ENCODE measurements around the gene C2CD4C.

DNA sequence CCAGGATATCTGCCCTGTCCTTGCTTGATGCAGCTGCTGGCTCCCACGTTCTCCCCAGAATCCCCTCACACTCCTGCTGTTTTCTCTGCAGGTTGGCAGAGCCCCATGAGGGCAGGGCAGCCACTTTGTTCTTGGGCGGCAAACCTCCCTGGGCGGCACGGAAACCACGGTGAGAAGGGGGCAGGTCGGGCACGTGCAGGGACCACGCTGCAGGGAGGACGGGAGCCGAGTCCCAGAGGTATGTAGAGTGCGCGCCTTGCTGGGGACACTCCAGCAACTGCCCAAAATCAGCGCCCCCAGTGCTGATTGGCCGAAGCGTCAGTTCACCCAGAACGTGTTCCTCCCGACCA, 34.1 kb downstream of the C2CD4C start:
- TF ChIP-seq RAD21 (conservative IDR thresholded peaks at IDR 0.05) (no peak), CTCF (IDR thresholded peaks at IDR 0.05; ENCODE audit: poor library complexity, severe bottlenecking) (no peak), POLR2AphosphoS5 (IDR thresholded peaks at IDR 0.05) (no peak), EP300 (conservative IDR thresholded peaks at IDR 0.05; ENCODE audit: poor library complexity, severe bottlenecking) (no peak), TAF1 (IDR thresholded peaks at IDR 0.05; ENCODE audit: low read depth) (no peak), EZH2 (IDR thresholded peaks at IDR 0.05; ENCODE audit: borderline replicate concordance, insufficient read depth, low read length, poor library complexity, severe bottlenecking) (no peak)
- TF ChIP-seq, protein P1, sequence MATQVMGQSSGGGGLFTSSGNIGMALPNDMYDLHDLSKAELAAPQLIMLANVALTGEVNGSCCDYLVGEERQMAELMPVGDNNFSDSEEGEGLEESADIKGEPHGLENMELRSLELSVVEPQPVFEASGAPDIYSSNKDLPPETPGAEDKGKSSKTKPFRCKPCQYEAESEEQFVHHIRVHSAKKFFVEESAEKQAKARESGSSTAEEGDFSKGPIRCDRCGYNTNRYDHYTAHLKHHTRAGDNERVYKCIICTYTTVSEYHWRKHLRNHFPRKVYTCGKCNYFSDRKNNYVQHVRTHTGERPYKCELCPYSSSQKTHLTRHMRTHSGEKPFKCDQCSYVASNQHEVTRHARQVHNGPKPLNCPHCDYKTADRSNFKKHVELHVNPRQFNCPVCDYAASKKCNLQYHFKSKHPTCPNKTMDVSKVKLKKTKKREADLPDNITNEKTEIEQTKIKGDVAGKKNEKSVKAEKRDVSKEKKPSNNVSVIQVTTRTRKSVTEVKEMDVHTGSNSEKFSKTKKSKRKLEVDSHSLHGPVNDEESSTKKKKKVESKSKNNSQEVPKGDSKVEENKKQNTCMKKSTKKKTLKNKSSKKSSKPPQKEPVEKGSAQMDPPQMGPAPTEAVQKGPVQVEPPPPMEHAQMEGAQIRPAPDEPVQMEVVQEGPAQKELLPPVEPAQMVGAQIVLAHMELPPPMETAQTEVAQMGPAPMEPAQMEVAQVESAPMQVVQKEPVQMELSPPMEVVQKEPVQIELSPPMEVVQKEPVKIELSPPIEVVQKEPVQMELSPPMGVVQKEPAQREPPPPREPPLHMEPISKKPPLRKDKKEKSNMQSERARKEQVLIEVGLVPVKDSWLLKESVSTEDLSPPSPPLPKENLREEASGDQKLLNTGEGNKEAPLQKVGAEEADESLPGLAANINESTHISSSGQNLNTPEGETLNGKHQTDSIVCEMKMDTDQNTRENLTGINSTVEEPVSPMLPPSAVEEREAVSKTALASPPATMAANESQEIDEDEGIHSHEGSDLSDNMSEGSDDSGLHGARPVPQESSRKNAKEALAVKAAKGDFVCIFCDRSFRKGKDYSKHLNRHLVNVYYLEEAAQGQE (IDR thresholded peaks at IDR 0.05; ENCODE audit: borderline replicate concordance) = no peak

All from neural cell (in vitro differentiated cells).